GM21367 (cell line): ENCODE results near the gene KRTAP12-3.
"Not testable (repeated sequence)": the region's sequence is repeated elsewhere in the genome, so short reads cannot be mapped to it uniquely, and the experiment has no call there.

Experiments used
- ATAC-seq: cut with Tn5 transposase; IDR thresholded peaks from one replicate; pipeline ENCODE4 v1.9.1; 2021; ENCODE audit not compliant: unreplicated experiment

KRTAP12-3 gene, protein sequence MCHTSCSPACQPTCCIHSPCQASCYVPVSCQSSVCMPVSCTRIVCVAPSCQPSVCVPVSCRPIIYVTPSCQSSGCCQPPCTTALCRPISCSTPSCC

DNA sequence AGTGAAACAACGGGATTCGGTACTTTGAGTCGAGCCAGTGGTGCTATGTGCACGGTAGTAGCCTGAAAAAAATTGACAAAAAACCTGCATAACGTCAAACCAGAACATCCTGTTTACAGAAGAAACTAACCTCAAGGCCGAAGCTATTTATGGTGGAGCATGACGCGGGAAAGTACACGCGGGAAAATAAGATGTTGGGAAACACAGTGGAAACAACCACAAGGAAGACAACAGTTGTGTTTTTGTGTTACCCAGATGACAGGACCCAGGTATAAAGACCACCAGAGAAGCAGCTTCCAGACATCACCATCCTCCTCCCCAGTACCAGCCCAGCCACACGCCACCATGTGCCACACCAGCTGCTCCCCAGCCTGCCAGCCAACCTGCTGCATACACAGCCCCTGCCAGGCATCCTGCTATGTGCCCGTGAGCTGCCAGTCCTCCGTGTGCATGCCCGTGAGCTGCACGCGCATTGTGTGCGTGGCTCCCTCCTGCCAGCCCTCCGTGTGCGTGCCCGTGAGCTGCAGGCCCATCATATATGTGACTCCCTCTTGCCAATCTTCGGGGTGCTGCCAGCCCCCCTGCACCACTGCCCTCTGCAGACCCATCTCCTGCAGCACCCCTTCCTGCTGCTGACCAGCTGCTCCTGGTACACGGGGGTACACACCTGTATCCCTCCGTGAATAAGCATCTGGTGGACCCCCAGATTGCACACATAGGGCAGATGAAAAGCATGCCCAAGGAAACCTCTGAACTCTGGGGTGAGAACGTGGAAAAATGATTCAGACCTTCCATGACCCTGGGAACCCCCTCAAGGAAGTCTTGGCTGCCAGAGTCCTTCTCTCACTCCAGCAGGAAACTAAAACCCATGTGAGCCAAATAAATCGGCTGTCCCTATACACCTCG is at the start of gene KRTAP12-3:
Gene KRTAP12-3, plus strand, starts transcription at position 298 of the 906 bp plus-strand sequence. Its CDS starts 48 bp downstream, at position 346.
- no peak for ATAC-seq

DNA sequence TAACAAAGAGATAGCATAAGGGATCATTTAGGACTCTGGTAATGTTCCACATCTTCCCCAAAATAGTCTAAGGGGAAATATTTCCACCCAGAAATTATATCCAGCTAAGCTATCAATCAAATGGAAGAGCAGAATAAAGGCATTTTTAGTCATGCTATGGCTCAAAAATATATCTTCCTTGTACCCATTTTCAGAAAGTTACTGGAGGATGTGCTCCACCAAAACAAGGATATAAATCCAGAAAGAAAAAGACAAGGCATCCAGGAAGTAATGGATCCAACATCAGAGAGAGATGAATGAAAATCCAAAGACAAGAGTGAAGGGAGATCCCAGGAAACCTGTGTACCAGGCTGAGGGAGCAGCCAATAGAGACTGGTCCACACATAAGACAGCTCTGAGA is 48.5 kb upstream of the KRTAP12-3 start:
- no peak for ATAC-seq

DNA sequence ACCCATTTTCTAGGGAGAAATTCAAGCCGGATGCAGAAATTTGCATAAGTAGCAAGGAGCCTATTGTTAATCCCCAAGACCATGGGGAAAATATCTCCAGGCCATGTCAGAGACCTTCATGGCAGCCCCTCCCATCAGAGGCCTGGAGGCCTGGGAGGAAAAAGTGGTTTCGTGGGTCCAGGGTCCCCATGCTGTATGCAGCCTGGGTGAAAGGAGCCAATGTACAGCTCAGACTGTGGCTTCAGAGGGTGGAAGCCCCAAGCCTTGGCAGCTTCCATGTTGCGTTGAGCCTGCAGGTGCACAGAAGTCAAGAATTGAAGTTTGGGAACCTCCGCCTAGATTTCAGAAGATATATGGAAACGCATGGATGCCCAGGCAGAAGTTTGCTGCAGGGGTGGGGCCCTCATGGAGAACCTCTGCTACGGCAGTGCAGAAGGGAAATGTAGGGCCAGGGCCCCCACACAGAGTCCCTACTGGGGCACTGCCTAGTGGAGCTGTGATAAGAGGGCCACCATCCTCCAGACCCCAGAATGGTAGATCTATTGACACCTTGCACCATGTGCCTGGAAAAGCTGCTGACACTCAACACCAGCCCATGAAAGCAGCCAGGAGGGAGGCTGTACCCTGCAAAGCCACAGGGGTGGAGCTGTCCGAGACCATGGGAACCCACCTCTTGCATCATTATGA is 47.4 kb upstream of the KRTAP12-3 start:
- ATAC-seq = not testable (repeated sequence)

DNA sequence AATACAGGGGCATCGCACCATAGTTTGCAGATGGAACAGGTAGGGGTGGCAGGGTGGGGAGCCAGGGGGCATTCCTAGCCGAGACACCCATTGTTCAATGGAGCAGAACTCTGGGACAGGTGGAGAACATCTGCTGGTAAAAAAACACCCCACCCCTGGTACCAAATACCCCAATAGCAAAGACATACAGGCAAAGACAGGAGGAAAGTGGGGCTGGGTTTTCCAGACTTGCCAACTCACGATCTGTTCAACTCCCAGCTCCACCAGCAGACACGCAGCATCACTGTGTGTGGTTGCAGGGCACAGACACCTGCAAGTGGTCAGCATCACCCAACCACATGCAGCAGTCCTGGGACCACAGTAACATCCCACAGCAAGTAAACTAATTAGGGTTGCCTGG is 46.2 kb upstream of the KRTAP12-3 start:
- ATAC-seq = no peak

DNA sequence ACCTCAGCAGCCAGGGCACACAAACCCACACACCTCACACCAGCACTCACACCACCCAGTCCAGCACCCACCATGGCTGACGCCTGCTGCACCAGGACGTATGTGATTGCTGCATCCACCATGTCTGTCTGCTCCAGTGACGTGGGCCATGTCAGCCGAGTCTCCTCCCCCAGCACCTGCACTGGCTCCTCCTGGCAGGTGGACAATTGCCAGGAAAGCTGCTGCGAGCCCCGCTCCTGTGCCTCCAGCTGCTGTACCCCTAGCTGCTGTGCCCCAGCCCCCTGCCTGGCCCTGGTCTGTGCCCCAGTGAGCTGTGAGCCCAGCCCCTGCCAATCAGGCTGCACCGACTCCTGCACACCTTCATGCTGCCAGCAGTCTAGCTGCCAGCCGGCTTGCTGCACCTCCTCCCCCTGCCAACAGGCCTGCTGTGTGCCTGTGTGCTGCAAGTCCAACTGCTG is 45.7 kb upstream of the KRTAP12-3 start, which contains the start of gene KRTAP10-8:
Gene KRTAP10-8, plus strand, starts transcription at position 51 of the 458 bp plus-strand sequence. Its CDS starts 22 bp downstream, at position 73.
- ATAC-seq = no peak

DNA sequence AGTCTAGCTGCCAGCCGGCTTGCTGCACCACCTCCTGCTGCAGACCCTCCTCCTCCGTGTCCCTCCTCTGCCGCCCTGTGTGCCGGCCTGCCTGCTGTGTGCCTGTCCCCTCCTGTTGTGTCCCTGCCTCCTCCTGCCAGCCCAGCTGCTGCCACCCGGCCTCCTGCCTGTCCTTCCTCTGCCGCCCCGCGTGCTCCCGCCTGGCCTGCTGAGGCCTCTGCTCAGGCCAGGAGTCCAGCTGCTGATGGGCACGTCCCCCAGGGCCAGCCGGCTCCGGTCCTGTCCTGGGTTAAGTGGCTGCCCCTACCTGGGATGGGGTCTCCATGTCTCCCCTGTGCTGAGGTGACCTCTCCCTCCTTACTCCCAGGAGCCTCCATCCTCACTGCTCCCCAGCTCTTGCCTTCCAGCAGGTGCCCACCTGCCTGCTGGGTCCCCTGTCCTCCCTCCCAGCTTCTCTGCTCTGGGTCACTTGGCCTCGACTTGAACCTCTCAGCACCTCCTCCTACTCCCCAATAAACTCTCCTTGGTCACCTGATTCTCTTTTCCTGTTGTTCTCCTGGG is 45.0 kb upstream of the KRTAP12-3 start:
- ATAC-seq = no peak

DNA sequence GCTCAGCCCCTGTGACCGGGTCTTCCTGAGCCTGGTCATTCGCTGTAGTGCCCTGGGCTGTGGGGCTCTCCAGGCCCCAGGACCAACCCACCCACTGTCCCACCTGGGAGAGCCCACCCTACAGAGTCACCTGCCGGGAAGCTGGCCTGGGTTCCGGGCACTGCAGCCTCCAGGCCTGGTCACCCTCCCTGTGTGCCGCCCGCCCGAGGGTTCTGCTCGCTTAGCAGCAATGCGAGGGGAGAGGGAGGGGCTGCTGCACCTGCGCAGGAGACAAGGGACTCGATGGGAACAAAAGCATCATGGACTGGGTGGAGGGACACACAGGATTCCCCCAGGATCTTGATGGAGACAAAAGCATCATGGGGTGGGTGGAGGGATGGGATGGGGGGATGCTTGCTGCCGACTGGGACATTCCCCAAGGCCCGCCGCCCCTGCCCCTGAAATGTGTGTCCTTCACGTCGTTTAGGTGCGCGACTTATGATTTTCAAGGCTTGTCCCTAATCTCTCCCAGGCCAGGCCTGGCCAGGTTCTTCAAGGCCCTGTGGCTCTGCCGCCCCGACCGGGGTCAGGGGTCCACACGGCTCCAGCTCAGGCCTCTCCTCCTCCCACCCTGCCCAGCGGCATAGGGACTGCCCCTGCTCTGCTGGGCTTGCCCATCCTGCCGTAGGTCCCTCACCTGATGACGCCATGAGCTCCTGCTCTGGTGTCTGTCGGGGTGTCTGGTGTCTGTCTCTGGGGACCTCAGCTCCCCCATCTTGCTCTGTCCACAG is 44.2 kb upstream of the KRTAP12-3 start:
- no peak for ATAC-seq

DNA sequence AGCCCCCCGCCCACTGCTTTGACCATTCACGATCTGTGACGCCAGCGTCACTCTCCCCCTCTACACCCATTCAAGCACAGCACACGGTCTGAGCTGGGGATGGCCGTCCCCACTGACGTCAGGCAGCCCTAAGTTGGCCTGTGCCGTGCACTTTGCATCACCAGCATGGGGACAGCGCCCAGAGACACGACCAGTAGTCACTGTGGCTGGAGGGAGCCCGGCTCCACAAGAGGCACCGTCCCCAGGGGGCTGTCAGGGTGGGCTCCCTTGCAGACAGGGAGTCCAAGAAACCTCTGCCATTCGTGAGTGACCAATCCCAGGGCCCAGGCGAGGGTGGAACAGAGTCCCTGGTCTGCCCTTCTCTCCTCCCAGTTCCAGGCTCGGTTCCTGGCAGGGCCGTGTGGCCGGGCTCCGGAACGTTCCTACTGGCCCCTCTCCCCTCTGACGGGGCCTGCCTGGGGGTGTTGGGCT is 43.5 kb upstream of the KRTAP12-3 start:
- ATAC-seq = no peak

DNA sequence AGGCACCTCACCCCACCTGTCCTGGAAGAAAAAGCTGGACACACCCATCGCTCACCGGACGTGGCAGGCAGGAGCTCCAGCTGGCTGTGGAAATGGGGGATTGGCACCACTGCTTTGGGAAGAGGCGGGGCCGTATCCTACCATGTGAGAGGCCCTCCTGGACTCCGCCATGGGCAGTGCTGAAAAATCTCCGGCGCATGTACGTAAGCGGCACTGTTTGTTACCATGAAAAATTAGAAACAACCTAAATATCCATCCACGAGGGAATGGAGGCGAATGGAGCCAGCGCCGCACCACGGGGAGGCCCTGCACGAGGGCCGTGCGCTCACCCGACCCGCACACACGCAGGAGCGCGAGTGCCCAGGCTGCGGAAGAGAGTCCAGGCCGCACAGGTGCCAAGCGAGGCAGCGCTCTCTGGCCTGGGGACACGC is 42.8 kb upstream of the KRTAP12-3 start:
- ATAC-seq = no peak

DNA sequence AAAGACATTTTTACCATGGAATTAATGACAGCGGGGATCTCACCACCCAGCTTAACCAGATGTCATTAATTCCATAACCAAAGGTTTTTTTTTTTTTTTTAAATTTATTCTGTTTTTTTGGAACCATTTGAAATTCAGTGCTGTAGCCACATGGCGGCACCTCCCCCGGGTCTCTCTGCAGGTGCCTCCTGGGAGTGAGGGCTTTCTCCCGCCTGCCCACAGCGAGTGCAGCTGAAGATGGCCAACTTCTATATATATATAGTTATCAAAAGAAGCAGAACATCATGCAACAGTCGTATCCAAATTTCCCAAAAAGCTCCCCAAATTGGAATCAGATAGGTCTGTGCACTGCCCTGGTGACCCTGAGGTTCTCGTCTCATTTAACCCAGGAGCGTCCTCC is 42.3 kb upstream of the KRTAP12-3 start:
- ATAC-seq = no peak

DNA sequence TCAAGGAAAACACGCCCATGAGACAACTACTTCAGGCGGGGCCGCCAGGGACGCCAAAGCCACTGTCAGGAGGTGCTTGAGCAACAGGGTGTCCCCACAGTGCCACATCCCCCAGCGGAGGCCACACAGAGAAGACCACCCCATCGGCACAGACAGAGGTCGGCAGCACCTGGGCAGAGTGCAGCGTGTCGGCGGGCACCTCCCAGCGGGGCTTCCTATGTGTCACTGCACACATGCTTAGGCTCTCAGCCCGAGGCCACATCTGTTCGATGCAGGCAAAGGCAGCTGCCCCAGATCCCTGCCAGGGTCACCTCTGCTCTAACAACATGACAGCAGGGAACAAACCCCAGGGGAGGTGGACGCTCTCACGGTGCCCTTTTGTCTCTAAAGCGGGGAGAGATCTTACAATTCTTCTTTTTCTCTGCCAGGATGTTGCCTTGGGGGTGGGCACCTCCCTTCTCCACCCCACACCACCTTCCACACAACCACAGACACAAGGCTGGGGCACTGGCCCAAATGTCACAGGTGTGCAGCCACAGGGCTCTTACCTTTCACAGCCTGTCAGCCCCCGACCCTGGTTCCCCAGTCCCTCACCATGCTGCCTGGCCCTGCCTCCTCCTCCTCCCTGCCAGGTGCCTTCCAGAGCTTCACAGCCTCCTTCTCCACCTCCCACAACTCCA is 41.7 kb upstream of the KRTAP12-3 start:
- ATAC-seq = no peak

DNA sequence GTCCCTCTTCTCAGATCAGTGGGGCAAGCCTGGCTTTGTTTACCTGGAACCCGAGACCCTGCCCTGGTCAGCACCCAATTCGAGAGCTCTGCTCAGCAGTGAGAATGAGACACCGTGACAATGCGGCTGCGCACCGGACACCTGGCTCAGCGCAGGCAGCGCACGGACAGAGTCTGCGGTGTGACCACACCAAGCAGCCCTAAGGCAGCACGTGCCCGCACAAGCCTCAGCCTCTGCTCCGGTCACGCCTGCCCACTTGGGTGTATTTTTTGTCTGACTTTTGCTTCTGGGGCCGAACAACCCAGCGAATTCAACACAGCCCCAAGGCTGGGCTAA is 41.2 kb upstream of the KRTAP12-3 start:
- ATAC-seq = no peak

DNA sequence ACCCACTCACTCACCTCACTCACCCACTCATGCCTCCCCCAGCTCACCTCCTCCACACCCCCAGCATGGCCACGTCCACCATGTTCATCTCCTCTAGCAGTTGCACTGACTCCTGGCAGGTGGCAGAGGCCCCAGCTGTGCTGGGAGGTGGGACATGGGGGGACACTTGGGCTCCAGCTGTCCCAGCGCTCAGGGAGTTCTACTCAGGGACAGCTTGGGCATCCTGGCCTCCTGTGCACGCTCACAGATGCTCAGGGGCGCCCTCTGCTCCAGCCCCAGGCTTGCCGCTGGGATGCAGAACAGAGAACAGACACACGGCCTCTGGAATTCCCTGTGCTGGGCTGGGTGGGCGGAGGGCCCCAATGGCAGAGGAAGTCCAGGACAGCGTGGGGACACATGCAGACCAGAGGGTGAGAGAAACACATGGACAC is 40.6 kb upstream of the KRTAP12-3 start:
- no peak for ATAC-seq

DNA sequence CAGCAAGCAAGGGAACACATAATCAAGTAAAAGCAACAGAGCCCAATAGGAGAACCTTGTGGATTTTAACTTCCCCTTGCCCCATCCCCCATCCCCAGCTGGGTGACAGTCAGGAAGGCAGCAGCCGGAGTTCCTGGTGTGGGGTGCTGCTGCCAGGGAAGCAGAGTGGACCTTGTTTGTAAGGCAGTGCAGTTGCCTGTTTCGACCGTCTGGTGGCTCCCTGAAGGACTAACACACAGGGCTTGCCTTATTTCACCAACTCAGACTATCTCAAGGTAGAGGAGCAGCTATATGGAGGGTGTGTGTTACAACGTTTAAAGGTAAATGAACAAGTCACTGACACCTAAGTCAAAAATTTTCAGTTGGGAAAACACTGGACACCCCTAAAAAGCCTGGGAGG is 39.2 kb upstream of the KRTAP12-3 start:
- no peak for ATAC-seq

DNA sequence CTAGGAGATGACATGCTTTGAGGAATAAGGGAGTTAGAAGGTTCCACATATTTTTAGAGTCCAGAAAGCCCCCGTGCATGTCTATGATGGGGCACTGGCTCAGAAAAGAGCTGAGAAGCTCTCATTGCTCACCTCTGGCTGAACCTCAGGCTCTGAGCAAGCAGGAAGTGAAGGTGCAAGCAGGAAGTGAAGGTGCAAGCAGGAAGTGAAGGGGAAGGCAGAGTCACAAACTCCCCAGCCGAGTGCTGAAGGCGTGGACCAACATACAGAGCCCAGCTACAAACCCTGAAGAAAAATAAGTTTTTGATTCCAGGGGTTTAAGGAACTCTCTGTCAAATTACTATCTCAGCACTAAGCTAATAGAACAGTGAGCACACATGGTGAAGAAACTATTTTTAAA is 38.8 kb upstream of the KRTAP12-3 start:
- no peak for ATAC-seq

DNA sequence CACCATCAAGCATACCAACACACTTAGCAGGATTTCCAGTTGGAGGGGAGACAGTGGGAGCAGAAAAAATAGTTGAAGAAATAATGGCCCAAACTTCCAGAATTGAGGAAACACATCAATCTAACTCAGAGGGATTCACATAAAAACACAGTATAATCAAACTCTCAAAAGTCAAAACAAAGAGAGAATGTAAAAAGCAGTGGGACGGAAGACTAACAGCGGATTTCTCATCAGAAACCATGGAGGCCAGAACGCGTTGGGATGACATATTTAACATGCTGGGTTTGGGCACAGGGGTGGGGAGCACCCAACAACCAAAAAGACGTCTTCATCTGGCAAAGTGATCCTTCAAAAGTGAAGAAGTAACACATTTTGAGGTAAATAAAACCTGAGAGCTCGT is 37.8 kb upstream of the KRTAP12-3 start:
- ATAC-seq = no peak

DNA sequence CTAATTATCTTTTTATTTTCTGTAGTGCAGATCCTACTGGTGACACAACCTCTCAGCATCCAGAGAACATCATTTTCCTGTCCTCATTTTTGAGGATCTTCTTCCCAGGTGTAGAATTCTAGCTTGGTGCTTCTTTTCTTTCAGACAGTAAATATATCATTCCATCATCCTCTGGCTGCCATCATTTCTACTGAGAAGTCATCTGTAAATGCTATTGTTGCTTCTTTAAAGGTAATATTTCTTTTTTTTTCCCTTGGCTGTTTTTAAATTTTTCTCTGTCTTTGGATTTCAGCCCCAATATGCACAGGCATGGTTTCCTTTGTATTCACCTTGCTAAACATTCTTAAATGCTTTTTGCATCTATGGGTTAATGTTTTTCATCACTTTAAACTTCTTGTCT is 34.2 kb upstream of the KRTAP12-3 start:
- ATAC-seq = no peak

DNA sequence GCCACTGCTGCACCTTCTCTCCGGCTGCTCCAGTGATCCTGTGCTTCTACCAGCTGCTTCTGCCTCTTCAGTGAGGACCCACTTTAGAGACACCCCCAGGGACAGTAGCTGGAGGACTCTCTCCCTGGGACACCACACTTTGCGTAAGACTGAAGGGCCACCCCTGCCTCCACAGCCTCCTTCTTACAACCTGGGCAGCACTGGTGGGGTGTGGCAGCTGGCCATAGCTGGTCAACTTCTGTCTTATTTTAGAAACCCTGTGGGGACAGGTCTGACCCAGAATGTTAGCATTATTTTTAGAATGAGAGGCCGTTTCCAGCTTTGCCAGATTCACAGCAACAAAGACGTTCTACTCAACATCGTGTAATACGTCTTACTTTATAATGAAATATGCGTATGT is 32.0 kb upstream of the KRTAP12-3 start:
- ATAC-seq = no peak

DNA sequence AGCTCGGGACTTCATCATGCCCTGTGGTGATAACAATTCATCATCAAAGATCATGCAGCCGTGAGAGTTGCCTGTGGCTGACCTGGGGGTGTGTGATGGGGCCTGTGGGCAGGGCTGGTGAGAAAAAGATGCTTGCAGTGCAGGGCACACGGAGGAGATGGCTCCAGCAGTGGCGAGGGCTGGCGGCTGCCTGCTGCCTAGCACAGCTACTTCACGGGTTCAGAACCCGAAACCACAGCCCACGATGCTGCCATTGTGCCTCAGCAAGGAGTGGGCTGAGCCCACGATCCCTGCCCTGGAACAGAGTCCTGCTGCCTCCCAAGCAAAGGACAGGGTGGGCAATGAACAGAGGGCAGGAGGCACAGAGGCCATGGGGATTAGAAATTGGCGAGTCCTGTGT is 31.5 kb upstream of the KRTAP12-3 start:
- ATAC-seq = no peak

DNA sequence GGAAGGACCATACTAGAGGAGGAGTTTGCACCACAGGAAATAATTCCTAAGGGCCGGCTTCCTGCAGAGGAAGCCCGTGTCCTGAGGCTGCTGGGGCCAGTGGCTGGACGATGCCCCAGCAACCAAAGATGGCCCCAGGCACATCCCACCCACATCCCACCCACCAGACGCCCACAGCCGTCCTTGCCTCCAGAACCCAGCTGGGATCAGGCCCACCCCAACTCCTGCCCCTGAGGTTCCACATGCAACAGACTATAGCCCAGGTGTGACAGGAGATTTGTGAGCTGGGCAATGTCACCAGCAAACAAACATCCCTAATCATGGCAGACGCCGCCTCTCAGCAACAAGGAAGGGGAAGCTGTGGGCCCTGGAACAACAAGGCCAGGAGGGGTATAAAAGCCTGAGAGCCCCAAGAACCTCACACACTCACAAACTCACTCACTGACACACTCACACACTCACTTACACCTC is 31.0 kb upstream of the KRTAP12-3 start, which contains the start of gene KRTAP10-9:
Gene KRTAP10-9, plus strand, starts transcription at position 421 of the 471 bp plus-strand sequence. CDS start 79 bp downstream, outside the sequence.
- no peak for ATAC-seq
